Endothelial cell (in vitro differentiated cells): ENCODE results near the gene RBM19. TPM values are rescaled to one million over a fixed set of nuclear protein-coding genes. Genes with fewer than 3 reads are reported as not detected.
A peak's percentile ranks its signal among the peaks of the same experiment; 100 is the strongest.

Experiments used
- DNase-seq: peaks from one replicate; pipeline ENCODE4 v3.0.0; 2021; ENCODE audit warnings: low spot score
- H3K27ac Mint-ChIP-seq: one replicate; pipeline ENCODE4 v1.8.0; 2021; ENCODE audit warnings: mixed read lengths, inconsistent platforms; ENCODE audit not compliant: unreplicated experiment
- H3K27me3 Mint-ChIP-seq: one replicate; pipeline ENCODE4 v1.8.0; 2021; ENCODE audit warnings: mild to moderate bottlenecking, moderate library complexity, mixed read lengths, inconsistent platforms; ENCODE audit not compliant: unreplicated experiment
- H3K36me3 Mint-ChIP-seq: one replicate; pipeline ENCODE4 v1.8.0; 2021; ENCODE audit warnings: mild to moderate bottlenecking, low read depth, mixed read lengths, inconsistent platforms; ENCODE audit not compliant: unreplicated experiment
- H3K4me1 Mint-ChIP-seq: one replicate; pipeline ENCODE4 v1.8.0; 2021; ENCODE audit warnings: mild to moderate bottlenecking, mixed read lengths, inconsistent platforms; ENCODE audit not compliant: unreplicated experiment
- H3K4me3 Mint-ChIP-seq: one replicate; pipeline ENCODE4 v1.8.0; 2021; ENCODE audit warnings: mild to moderate bottlenecking, mixed read lengths, inconsistent platforms; ENCODE audit not compliant: unreplicated experiment
- H3K9me3 Mint-ChIP-seq: one replicate; pipeline ENCODE4 v1.8.0; 2021; ENCODE audit warnings: mixed read lengths, inconsistent platforms; ENCODE audit not compliant: unreplicated experiment
- total RNA-seq: library from RNA; stranded (reverse); fragmentation: NEBNext Ultra II Directional; extraction: Animal tissue kit (Norgen Biotek cat#: 25700); gene quantifications from one replicate; pipeline ENCODE4 v1.2.1, GENCODE V29; 2021; ENCODE audit not compliant: unreplicated experiment
- TF ChIP-seq, protein P1 (sequence below): fragments of 200-600 bp; sonication (generic); IDR thresholded peaks from one replicate; pipeline ENCODE4 v1.5.0; 2021; ENCODE audit warnings: antibody characterized with exemption; ENCODE audit not compliant: unreplicated experiment

The RBM19 gene
- total RNA-seq, 1 donor from 2014 or later = 27.4 TPM

DNA sequence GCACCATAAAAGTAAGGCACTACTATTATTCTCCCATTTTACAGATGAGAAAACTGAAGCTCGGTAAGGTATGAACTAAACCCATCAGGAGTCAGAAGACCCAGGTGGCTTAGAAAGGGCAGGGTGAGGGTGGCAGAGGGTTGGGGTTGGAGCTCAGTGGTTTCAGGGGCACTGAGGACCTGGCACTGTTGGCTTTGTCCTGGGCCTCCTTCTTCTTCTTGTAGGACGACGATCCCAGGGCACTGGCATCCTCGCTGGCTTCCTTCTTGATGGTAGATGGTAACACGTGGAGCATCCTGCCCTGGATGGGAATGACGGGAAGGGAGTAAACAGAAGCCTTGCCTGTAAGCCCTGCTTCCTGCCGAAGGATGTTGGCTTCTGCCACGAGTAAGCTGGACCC, 19.9 kb downstream of the RBM19 start:
- Mint-ChIP-seq H3K9me3 (no peaks in the 10 kb centered on the region), H3K4me1 (no peaks in the 10 kb centered on the region), H3K4me3 (peak overlapping the region; percentile 16), H3K27ac (no peak overlapping the region), H3K27me3 (peaks cover 7% of the 10 kb centered on the region), H3K36me3 (peaks cover 53% of the 10 kb centered on the region)
- TF ChIP-seq, protein P1, sequence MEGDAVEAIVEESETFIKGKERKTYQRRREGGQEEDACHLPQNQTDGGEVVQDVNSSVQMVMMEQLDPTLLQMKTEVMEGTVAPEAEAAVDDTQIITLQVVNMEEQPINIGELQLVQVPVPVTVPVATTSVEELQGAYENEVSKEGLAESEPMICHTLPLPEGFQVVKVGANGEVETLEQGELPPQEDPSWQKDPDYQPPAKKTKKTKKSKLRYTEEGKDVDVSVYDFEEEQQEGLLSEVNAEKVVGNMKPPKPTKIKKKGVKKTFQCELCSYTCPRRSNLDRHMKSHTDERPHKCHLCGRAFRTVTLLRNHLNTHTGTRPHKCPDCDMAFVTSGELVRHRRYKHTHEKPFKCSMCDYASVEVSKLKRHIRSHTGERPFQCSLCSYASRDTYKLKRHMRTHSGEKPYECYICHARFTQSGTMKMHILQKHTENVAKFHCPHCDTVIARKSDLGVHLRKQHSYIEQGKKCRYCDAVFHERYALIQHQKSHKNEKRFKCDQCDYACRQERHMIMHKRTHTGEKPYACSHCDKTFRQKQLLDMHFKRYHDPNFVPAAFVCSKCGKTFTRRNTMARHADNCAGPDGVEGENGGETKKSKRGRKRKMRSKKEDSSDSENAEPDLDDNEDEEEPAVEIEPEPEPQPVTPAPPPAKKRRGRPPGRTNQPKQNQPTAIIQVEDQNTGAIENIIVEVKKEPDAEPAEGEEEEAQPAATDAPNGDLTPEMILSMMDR = no peak
- DNase-seq = no peak

DNA sequence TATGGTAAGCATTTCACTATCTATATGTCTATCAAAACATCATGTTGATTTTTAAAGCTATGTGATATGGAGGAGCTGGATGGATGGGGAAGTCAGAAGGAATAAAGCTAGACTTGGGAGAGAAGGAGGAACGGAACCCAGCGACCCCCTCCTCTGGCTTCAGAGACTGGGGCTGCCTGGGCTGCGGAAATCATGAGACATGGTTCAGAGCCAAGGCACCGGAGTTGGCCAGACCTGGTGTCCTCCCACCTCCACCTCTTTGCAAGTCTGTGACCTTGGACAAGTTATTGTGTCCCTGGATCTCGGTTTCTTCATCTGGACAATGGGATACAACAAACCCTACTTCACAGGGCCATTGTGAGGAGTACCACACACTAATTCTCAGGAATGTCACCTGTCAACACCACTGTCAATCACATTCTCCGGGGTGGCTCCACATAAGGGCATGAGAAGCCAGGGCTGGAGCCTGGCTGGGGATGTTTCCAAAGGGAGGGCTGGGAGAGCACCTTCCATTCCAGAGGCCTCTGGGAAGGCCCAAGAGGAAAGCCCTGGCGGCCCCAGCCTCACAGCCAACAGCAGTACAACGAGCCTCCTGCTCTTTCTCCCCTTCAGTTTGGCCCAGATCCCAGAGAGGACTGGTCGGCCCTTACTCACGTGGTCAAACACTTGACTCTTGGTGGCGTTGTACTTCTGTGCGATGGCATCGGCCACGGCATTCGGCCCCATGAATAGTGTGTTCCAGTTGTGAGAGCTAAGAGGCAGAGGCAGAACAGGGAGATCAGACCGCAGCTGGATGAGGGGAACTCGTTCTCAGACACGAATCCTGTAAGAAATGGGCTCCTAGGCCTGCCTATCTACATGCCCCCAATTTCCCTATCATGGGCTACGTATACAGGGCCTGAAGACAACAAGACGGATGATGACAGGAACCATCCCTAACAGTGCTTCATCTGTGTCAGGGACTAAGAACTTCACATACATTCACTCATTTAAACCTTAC, 20.7 kb downstream of the RBM19 start:
- TF ChIP-seq, protein P1 = no peak
- DNase-seq = no peak
- Mint-ChIP-seq H3K9me3 (no peaks in the 10 kb centered on the region), H3K27ac (peak overlapping the region; percentile 9), H3K4me1 (no peaks in the 10 kb centered on the region), H3K4me3 (peak overlapping the region; percentile 16), H3K36me3 (peaks cover 56% of the 10 kb centered on the region), H3K27me3 (peaks cover 7% of the 10 kb centered on the region)

DNA sequence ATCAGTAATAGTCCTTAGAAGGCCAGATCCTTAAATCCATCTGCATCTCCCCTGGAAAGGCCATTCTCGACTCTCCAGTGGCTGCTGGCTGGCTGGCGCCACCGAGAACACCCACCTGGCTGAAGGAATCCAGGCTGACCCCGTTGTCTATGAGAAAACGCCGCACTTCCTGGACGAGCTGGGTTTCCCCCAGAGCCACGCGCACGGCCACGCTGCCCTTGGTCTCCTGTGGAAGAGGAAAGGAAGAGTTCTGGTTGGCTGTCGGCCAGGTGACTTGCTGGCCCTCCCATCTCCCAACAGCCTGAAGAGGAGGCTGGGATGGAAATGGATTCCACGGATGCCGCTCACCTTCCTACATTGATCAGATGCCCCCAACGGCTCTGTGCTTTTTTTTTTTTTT, 23.9 kb downstream of the RBM19 start:
- Mint-ChIP-seq H3K4me3 (no peak overlapping the region), H3K27ac (no peak overlapping the region), H3K36me3 (peaks cover 44% of the 10 kb centered on the region), H3K4me1 (no peaks in the 10 kb centered on the region), H3K9me3 (no peaks in the 10 kb centered on the region), H3K27me3 (peaks cover 1% of the 10 kb centered on the region)
- TF ChIP-seq, protein P1 = no peak
- DNase-seq = no peak

DNA sequence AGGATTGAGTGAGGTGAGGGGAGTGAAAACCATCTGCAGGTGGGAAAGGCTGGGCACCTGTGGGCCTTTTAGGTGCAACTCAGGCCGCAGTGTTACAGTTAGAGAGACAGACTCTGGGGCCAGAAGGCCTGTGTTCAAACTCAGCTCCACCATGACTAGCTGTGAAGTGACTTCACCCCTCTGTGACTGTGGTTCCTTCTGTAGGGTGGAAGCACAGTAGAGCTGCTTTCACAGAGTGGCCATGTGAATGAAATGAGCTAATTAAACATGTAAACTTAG, 25.0 kb downstream of the RBM19 start:
- no peak for DNase-seq
- Mint-ChIP-seq H3K4me3 (no peak overlapping the region), H3K36me3 (peaks cover 36% of the 10 kb centered on the region), H3K4me1 (peaks cover 7% of the 10 kb centered on the region), H3K27ac (no peak overlapping the region), H3K9me3 (no peaks in the 10 kb centered on the region), H3K27me3 (peaks cover 1% of the 10 kb centered on the region)
- TF ChIP-seq, protein P1 = no peak
